Fibroblast of the aortic adventitia (primary cell): Measurements from ENCODE around the gene NLRX1. TPM values are rescaled to one million over a fixed set of nuclear protein-coding genes. Genes with fewer than 3 reads are reported as not detected.
"Not testable (repeated sequence)": the region's sequence is repeated elsewhere in the genome, so short reads cannot be mapped to it uniquely, and the experiment has no call there.

Experiments used
- DNase-seq: peaks from one replicate; pipeline ENCODE4 v3.0.0-alpha.2; 2010; ENCODE audit warnings: low read depth
- H3K4me3 ChIP-seq: 2 replicates; pipeline ENCODE4 v1.5.1; 2011; ENCODE audit warnings: low read depth, mild to moderate bottlenecking, control low read depth, low read length, moderate library complexity
- total RNA-seq: library from RNA; depleted of rRNA; stranded (reverse); fragments of >200 nt; gene quantifications from 2 replicates; pipeline ENCODE4 v1.2.3, GENCODE V29; 2012; ENCODE audit warnings: low replicate concordance
- TF ChIP-seq, protein P1 (sequence below): IDR thresholded peaks from 2 replicates; pipeline ENCODE4 v1.5.1; 2011; ENCODE audit warnings: mild to moderate bottlenecking, low read length, control low read depth, inconsistent platforms; ENCODE audit not compliant: insufficient read depth

Gene NLRX1
- total RNA-seq, 1 donor: 16.5 TPM

GRCh38 chr11:119190531-119190930 is 22.0 kb downstream of the NLRX1 start:
- H3K4me3 ChIP-seq: no peak overlapping the region
- DNase-seq: no peak
- TF ChIP-seq, protein P1, sequence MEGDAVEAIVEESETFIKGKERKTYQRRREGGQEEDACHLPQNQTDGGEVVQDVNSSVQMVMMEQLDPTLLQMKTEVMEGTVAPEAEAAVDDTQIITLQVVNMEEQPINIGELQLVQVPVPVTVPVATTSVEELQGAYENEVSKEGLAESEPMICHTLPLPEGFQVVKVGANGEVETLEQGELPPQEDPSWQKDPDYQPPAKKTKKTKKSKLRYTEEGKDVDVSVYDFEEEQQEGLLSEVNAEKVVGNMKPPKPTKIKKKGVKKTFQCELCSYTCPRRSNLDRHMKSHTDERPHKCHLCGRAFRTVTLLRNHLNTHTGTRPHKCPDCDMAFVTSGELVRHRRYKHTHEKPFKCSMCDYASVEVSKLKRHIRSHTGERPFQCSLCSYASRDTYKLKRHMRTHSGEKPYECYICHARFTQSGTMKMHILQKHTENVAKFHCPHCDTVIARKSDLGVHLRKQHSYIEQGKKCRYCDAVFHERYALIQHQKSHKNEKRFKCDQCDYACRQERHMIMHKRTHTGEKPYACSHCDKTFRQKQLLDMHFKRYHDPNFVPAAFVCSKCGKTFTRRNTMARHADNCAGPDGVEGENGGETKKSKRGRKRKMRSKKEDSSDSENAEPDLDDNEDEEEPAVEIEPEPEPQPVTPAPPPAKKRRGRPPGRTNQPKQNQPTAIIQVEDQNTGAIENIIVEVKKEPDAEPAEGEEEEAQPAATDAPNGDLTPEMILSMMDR: no peak

- DNase-seq, H3K4me3 ChIP-seq: not testable (repeated sequence)
These were observed 22.7 kb downstream of the NLRX1 start for GRCh38 chr11:119191265-119191664.

DNA sequence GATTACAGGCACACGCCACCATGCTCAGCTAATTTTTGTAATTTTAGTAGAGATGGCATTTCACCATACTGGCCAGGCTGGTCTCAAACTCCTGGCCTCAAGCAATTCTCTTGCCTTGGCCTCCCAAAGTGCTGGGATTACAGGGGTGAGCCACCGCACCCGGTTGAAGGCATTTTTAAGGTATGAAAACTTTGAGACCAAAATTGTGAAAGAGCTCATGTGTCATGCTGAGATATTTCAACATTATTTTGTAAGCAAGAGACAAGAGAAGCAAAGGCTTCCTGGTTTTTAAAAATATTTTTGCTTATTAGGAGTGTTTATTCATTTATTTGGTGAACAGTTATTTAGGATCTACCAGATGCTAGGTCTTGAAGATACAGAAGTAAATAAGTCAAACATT is 23.6 kb downstream of the NLRX1 start:
- H3K4me3 ChIP-seq: no peak overlapping the region
- no peak for DNase-seq
- TF ChIP-seq, protein P1: no peak

DNA sequence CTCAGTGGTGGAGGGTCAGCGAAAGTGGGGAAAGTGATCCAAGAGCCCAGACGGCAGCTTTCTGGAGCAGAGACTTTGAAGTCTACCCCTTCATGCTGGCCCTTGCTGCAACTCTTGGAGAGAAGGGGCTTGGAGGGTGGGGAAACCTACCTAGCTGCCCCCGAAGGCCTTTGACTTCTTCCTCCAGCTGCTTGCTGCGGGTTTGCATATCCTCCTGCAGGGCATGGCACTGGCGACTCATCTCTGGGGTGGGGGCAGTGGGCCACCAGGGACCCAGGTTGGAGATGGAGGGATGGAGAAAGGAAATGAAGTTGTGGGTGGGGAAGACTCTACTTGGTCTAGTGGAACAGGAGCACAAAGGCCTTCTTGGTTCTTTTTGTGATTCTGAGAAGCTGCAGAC is 24.5 kb downstream of the NLRX1 start:
- no peak for DNase-seq
- H3K4me3 ChIP-seq: no peak overlapping the region
- TF ChIP-seq, protein P1: no peak

DNA sequence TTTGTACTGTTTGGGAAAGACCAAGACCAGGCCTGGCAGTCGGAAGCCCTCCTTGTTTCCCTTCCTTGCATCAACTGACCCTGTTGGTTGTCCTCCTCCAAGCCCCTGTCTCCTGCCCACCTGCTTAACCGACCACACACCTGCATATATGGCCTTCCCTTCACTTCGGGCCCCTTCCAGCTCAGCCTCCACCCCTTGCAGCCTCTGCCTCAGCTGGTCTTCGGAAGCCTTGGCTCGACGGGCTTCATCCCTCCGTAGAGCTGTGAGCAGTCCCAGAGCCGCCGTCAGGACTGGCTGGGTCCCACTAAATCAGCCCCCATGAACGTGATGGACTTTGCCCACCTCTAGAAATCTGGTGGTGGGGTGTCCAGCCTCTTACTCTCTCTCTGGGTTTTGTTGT is 25.1 kb downstream of the NLRX1 start:
- TF ChIP-seq, protein P1: no peak
- no peak overlapping the region for H3K4me3 ChIP-seq
- DNase-seq: no peak

GRCh38 chr11:119194811-119195440 is 26.4 kb downstream of the NLRX1 start:
- no peak for DNase-seq
- no peak overlapping the region for H3K4me3 ChIP-seq
- TF ChIP-seq, protein P1: no peak

DNA sequence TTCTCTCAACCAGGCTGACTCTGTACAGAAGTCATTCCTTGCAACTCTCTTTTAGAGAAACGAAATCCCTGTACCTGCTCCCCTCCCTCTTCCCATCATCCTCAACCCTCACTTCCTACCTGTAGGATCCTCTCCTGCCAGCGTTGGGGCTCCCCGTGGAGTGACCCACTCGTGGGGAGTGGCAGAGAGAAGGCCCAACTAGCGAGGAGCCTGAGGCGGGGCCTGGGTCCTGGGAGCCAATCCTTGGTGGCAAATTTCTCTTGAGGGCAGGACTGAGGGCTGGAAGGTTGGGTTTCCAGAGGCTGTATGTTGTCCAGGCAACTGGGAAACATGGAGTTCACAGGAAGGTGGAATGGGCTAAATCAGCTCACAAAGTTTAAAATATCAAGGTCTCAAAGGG is 27.2 kb downstream of the NLRX1 start:
- DNase-seq: peak; percentile 52
- no peak overlapping the region for H3K4me3 ChIP-seq
- TF ChIP-seq, protein P1: no peak
